Thyroid gland (tissue), 4 donors: Measurements from ENCODE around the gene PRDX1. TPM values are rescaled to one million over a fixed set of nuclear protein-coding genes. Genes with fewer than 3 reads are reported as not detected.
"Not testable (repeated sequence)": the region's sequence is repeated elsewhere in the genome, so short reads cannot be mapped to it uniquely, and the experiment has no call there.

Source experiments
- DNase-seq, 2 donors: peaks; one replicate each; pipeline ENCODE4 v3.0.0-alpha.2; 2019
- H3K27ac ChIP-seq, 3 donors: fragments of 200-600 bp; sonication (generic); 1 replicate in 2 of 3; 2 replicates in 1 of 3; pipeline ENCODE4 v1.5.1; 2016 to 2019; ENCODE audit warnings: mild to moderate bottlenecking in 1 of 3, moderate library complexity in 1 of 3
- H3K27me3 ChIP-seq: fragments of 200-600 bp; sonication (generic); one replicate; pipeline ENCODE4 v1.5.1; 2019
- H3K36me3 ChIP-seq, 2 donors: fragments of 200-600 bp; sonication (generic); one replicate each; pipeline ENCODE4 v1.5.1; 2016 to 2019
- H3K4me1 ChIP-seq, 2 donors: fragments of 200-600 bp; sonication (generic); one replicate each; pipeline ENCODE4 v1.5.1; 2017 to 2019
- H3K4me3 ChIP-seq, 3 donors: fragments of 200-600 bp; sonication (generic); replicated peaks in 1 of 3; 1 replicate in 2 of 3; 2 replicates in 1 of 3; pipeline ENCODE4 v1.5.1; 2016; ENCODE audit warnings: mild to moderate bottlenecking in 1 of 3
- H3K9me3 ChIP-seq: fragments of 200-600 bp; sonication (generic); one replicate; pipeline ENCODE4 v1.5.1; 2017
- CTCF ChIP-seq, 6 experiments: fragments of 200-600 bp in 3 of 6; fragments of 450-650 bp in 3 of 6; sonication (generic) in 3 of 6; IDR thresholded peaks; one replicate each; pipeline ENCODE4 v1.5.1; 2016 to 2019; ENCODE audit warnings: antibody characterized with exemption in 6 of 6, mild to moderate bottlenecking in 2 of 6, inconsistent platforms in 1 of 6, moderate library complexity in 1 of 6
- POLR2A ChIP-seq, 2 donors: fragments of 450-650 bp; IDR thresholded peaks; one replicate each; pipeline ENCODE4 v1.6.1; 2017; ENCODE audit warnings: antibody characterized with exemption in 2 of 2, mild to moderate bottlenecking in 2 of 2, moderate library complexity in 1 of 2
- WGBS, 2 donors: methylation state at CpG; one replicate each; pipeline ENCODE4 v1.1.5; 2017; 5-methylcytosine and 5-hydroxymethylcytosine counted together
- intact Hi-C: fragments of 100-400 bp; cut with DNase I; formaldehyde crosslinking; loops from one replicate; pipeline ENCODE4 v1.15.1; 2023
- total RNA-seq, 4 donors: library from RNA; depleted of rRNA; stranded (reverse); fragments of >200 nt; gene quantifications; one replicate each; pipeline ENCODE4 v1.2.3, GENCODE V29; 2016

Gene PRDX1
- total RNA-seq, 4 donors from 2014 or later: 872 to 1,202 (median 1,015) TPM

- DNase-seq: no peak
- Histone ChIP-seq H3K4me1 (peaks cover 0 to 4% of the 10 kb centered on the region in 2 donors), H3K36me3 (no peaks in the 10 kb centered on the region), H3K27ac (no peak overlapping the region), H3K4me3 (no peak overlapping the region), H3K9me3 (no peaks in the 10 kb centered on the region), H3K27me3 (no peaks in the 10 kb centered on the region)
- WGBS, 2 donors: 82 to 86% methylated on average over 2 of the region's 2 CpGs
- intact Hi-C loops: no loop called here
- no peak for TF ChIP-seq POLR2A (IDR thresholded peaks at IDR 0.05)
- TF ChIP-seq CTCF (IDR thresholded peaks at IDR 0.05): no peak
Observed at GRCh38 chr1:45473302-45473701, 48.4 kb downstream of the PRDX1 start.

GRCh38 chr1:45470306-45470798 is 51.3 kb downstream of the PRDX1 start:
- 54 to 80% methylated on average over 2 of the region's 2 CpGs for WGBS, 2 donors

GRCh38 chr1:45467353-45467752 is 54.3 kb downstream of the PRDX1 start:
- 94 to 96% methylated on average over 9 of the region's 9 CpGs for WGBS, 2 donors
- intact Hi-C loops, H3K4me3 ChIP-seq, H3K27ac ChIP-seq, H3K27me3 ChIP-seq, H3K4me1 ChIP-seq, DNase-seq, H3K9me3 ChIP-seq, H3K36me3 ChIP-seq: not testable (repeated sequence)

More at GRCh38 chr1:45470306-45470798, 51.3 kb downstream of the PRDX1 start:
- Histone ChIP-seq H3K4me1 (no peaks in the 10 kb centered on the region), H3K9me3 (no peaks in the 10 kb centered on the region), H3K4me3 (no peak overlapping the region), H3K36me3 (no peaks in the 10 kb centered on the region), H3K27me3 (no peaks in the 10 kb centered on the region), H3K27ac (no peak overlapping the region)
- intact Hi-C loops: no loop called here
- no peak for DNase-seq
- TF ChIP-seq POLR2A (IDR thresholded peaks at IDR 0.05) (no peak), CTCF (IDR thresholded peaks at IDR 0.05) (no peak)

- Histone ChIP-seq H3K27ac (no peak overlapping the region), H3K4me3 (no peak overlapping the region), H3K36me3 (no peaks in the 10 kb centered on the region), H3K4me1 (no peaks in the 10 kb centered on the region), H3K9me3 (no peaks in the 10 kb centered on the region), H3K27me3 (no peaks in the 10 kb centered on the region)
- TF ChIP-seq CTCF (IDR thresholded peaks at IDR 0.05): no peak
- TF ChIP-seq POLR2A (IDR thresholded peaks at IDR 0.05): no peak
- no peak for DNase-seq
- intact Hi-C loops: no loop called here
Observed at GRCh38 chr1:45465277-45465676, 56.4 kb downstream of the PRDX1 start.

Other genes starting within 250 kb of the PRDX1 start
- gene HPDL, start 195.0 kb downstream of the PRDX1 start, total RNA-seq: 1 to 10 TPM in 2 of 4 donors, under 1 TPM in 2; 0.27 to 3.5 (median 1.1) TPM
- 10 to 100 TPM; 15.7 to 19.8 (median 17.8) TPM for gene TOE1, start 181.7 kb downstream of the PRDX1 start, total RNA-seq
- gene MUTYH, start 181.4 kb downstream of the PRDX1 start, total RNA-seq: 10 to 100 TPM; 23.7 to 45.9 (median 31.7) TPM
- gene TESK2, start 30.7 kb downstream of the PRDX1 start, total RNA-seq: 1 to 10 TPM; 4.8 to 5.7 (median 5.5) TPM
- 1 to 10 TPM in 2 of 4 donors, under 1 TPM in 2; 0.40 to 1.7 (median 1.0) TPM for gene CCDC163, start 21.8 kb downstream of the PRDX1 start, total RNA-seq
- 1 to 10 TPM; 1.3 to 5.9 (median 5.0) TPM for gene MMACHC, start 21.6 kb downstream of the PRDX1 start, total RNA-seq
- gene AKR1A1, start 28.9 kb upstream of the PRDX1 start, total RNA-seq: 100 to 1,000 TPM in 3 of 4 donors, 10 to 100 TPM in 1; 67.5 to 143 (median 127) TPM
- 10 to 100 TPM; 45.8 to 98.3 (median 75.1) TPM for gene NASP, start 62.2 kb upstream of the PRDX1 start, total RNA-seq
- gene CCDC17, start 102.2 kb upstream of the PRDX1 start, total RNA-seq: 1 to 10 TPM; 3.5 to 5.3 (median 3.8) TPM
- gene GPBP1L1, start 164.6 kb upstream of the PRDX1 start, total RNA-seq: 100 to 1,000 TPM; 146 to 220 (median 176) TPM
- gene TMEM69, start 166.3 kb upstream of the PRDX1 start, total RNA-seq: 10 to 100 TPM; 15.7 to 30.9 (median 25.7) TPM
- gene IPP, start 228.8 kb upstream of the PRDX1 start, total RNA-seq: 10 to 100 TPM; 14.9 to 20.1 (median 17.8) TPM